Measurements from ENCODE around the gene MELTF. TPM values are rescaled to one million over a fixed set of nuclear protein-coding genes. Genes with fewer than 3 reads are reported as not detected.

The MELTF gene
- total and polyA plus RNA-seq, 2 of the 13 experiments (the other 11 are each of a cell fraction or from before 2014, with no cell fraction given) = 3.2 to 7.5 TPM

DNA sequence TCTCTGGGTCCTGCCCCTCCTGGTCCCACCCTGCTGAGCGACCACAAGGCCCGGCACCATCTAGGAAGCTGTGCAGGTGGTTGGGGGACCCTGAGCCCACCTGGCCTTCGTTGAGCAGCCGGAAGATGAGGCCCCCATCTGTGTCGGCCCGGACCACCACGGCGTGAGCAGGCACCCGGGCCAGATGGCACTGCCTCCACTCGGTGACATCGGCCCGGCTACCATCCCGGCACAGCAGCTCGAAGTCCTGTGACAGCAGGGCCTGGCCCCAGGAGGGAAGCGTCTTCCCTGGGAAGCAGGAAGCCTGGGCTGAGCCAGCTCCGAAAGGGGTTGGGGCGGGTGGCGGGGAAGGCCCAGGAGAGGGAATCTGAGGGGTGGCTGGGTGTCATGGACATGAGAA is 12.6 kb downstream of the MELTF start (continued):
- TF ChIP-seq, protein P1, sequence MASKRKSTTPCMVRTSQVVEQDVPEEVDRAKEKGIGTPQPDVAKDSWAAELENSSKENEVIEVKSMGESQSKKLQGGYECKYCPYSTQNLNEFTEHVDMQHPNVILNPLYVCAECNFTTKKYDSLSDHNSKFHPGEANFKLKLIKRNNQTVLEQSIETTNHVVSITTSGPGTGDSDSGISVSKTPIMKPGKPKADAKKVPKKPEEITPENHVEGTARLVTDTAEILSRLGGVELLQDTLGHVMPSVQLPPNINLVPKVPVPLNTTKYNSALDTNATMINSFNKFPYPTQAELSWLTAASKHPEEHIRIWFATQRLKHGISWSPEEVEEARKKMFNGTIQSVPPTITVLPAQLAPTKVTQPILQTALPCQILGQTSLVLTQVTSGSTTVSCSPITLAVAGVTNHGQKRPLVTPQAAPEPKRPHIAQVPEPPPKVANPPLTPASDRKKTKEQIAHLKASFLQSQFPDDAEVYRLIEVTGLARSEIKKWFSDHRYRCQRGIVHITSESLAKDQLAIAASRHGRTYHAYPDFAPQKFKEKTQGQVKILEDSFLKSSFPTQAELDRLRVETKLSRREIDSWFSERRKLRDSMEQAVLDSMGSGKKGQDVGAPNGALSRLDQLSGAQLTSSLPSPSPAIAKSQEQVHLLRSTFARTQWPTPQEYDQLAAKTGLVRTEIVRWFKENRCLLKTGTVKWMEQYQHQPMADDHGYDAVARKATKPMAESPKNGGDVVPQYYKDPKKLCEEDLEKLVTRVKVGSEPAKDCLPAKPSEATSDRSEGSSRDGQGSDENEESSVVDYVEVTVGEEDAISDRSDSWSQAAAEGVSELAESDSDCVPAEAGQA (IDR thresholded peaks at IDR 0.05; ENCODE audit: low read depth) = no peak
- TF ChIP-seq, protein P1 (CRISPR knock-in tag; IDR thresholded peaks at IDR 0.05; ENCODE audit: borderline replicate concordance) = no peak
- no peak for TF ChIP-seq KLF16 (CRISPR knock-in tag; IDR thresholded peaks at IDR 0.05)
- no peak for TF ChIP-seq MYC (CRISPR knock-in tag; IDR thresholded peaks at IDR 0.05; ENCODE audit: borderline replicate concordance)
- TF ChIP-seq MEIS2 (CRISPR knock-in tag; IDR thresholded peaks at IDR 0.05) = no peak

DNA sequence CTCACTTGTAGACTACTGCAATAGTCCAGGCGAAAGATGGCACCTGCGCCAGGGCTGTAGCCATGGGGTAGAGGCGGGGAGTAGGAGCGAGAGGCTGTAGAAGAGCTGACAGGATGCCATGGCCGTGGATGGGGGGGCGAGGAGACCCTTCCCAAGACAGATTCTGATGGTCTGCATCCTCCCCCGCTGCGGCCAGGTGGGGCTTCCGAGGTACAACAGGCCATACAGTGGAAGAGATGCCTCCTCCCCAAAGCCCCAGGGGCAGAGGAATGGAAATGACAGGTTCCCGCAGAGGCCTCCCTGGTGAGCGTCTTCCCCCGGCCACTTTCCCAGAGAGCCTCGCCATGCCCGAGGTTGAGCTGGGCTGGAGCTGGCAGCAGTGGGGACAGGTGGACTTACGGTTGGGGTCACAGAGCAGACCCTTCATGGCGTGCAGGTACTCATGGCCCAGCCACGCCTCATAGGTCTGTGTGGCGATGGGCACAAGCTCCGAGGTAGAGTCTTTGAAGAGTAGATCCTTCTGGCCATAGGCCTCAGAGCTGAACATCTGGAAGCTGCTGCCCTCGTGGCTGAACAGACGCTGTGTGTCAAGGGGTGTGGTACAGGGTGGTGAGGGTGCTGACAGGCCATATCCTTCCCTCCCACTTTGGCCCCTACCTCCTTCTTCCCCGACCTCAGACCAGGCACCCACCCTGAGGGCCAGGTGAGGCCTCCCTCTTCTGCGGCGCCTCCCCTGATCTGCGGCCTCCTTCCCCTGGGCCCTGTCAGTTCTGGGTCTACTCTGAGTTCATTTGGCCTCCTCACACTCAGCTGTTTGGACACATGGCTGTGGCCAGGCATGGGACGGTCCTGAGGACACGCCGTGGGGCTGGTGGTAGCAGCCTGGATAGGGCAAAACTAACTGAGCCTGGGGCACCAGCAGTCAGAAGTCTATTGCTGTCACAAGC is 13.6 kb downstream of the MELTF start:
- no peak overlapping the region for H3K27ac ChIP-seq (ENCODE audit: extremely low read length, insufficient read depth, low read length)
- H3K79me2 ChIP-seq (ENCODE audit: insufficient read depth, low read length) = no peaks in the 10 kb centered on the region
- in situ Hi-C loops (cut with HindIII; ENCODE audit: extremely low pct_ligation_motif_present, low pct_unique_long_range_greater_than_20kb) = no loop called here
- no peaks in the 10 kb centered on the region for H4K20me1 ChIP-seq (ENCODE audit: insufficient read depth, low read length)
- FAIRE-seq (no peak), DNase-seq (ENCODE audit: low spot score) (no peak), ATAC-seq (peak; percentile 11; the same call in 2 of the 3 replicates)
- H2AFZ ChIP-seq (ENCODE audit: low read length) = no peak overlapping the region
- ChIA-PET CTCF (ENCODE audit: low intra/inter-chr PET ratio, low total read pairs) (no interaction called here), POLR2A (no interaction called here)
- no peak overlapping the region for H3K4me3 ChIP-seq (replicated peaks in 1 of 3; ENCODE audit: insufficient read depth in 1 of 3, low read depth in 2 of 3, low read length in 3 of 3)
- 92% methylated on average over 13 of the region's 28 CpGs for WGBS (ENCODE audit: low lambda C conversion rate)
- H3K27me3 ChIP-seq (ENCODE audit: control insufficient read depth in 1 of 2, insufficient read depth in 2 of 2, low read length in 2 of 2) = no peaks in the 10 kb centered on the region
- H3K4me2 ChIP-seq (ENCODE audit: low read depth, low read length) = no peak overlapping the region
- H3K4me1 ChIP-seq (ENCODE audit: insufficient read depth, low read length) = peaks cover 19% of the 10 kb centered on the region
- no peak overlapping the region for H3K9ac ChIP-seq (ENCODE audit: insufficient read depth, low read depth, low read length)
- no TSS peak for BruUV-seq (replicated peaks)
- H3K9me3 ChIP-seq (ENCODE audit: low read length) = no peaks in the 10 kb centered on the region
- no peaks in the 10 kb centered on the region for H3K36me3 ChIP-seq (replicated peaks in 1 of 2; ENCODE audit: control insufficient read depth in 1 of 2, insufficient read depth in 2 of 2, low read length in 2 of 2)
- intact Hi-C loops (cut with micrococcal nuclease; ENCODE audit: unreplicated experiment) = no loop called here
- TF ChIP-seq ZNF431 (CRISPR knock-in tag; IDR thresholded peaks at IDR 0.05; ENCODE audit: borderline replicate concordance, low read depth) (no peak), RNF2 (conservative IDR thresholded peaks at IDR 0.05; ENCODE audit: low read depth) (no peak), GATAD1 (CRISPR knock-in tag; IDR thresholded peaks at IDR 0.05) (no peak), WIZ (CRISPR knock-in tag; IDR thresholded peaks at IDR 0.05) (no peak)
- TF ChIP-seq, protein P2, sequence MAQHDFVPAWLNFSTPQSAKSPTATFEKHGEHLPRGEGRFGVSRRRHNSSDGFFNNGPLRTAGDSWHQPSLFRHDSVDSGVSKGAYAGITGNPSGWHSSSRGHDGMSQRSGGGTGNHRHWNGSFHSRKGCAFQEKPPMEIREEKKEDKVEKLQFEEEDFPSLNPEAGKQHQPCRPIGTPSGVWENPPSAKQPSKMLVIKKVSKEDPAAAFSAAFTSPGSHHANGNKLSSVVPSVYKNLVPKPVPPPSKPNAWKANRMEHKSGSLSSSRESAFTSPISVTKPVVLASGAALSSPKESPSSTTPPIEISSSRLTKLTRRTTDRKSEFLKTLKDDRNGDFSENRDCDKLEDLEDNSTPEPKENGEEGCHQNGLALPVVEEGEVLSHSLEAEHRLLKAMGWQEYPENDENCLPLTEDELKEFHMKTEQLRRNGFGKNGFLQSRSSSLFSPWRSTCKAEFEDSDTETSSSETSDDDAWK (CRISPR knock-in tag; IDR thresholded peaks at IDR 0.05) = no peak
- TF ChIP-seq, protein P3, sequence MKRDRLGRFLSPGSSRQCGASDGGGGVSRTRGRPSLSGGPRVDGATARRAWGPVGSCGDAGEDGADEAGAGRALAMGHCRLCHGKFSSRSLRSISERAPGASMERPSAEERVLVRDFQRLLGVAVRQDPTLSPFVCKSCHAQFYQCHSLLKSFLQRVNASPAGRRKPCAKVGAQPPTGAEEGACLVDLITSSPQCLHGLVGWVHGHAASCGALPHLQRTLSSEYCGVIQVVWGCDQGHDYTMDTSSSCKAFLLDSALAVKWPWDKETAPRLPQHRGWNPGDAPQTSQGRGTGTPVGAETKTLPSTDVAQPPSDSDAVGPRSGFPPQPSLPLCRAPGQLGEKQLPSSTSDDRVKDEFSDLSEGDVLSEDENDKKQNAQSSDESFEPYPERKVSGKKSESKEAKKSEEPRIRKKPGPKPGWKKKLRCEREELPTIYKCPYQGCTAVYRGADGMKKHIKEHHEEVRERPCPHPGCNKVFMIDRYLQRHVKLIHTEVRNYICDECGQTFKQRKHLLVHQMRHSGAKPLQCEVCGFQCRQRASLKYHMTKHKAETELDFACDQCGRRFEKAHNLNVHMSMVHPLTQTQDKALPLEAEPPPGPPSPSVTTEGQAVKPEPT (CRISPR knock-in tag; IDR thresholded peaks at IDR 0.05; ENCODE audit: low read depth) = no peak

All from HepG2 (cell line).